ENCODE measurements around the gene ALAS1. TPM values are rescaled to one million over a fixed set of nuclear protein-coding genes. Genes with fewer than 3 reads are reported as not detected.

Gene ALAS1
- total RNA-seq, 1 donor from 2014 or later: 54.2 TPM

DNA sequence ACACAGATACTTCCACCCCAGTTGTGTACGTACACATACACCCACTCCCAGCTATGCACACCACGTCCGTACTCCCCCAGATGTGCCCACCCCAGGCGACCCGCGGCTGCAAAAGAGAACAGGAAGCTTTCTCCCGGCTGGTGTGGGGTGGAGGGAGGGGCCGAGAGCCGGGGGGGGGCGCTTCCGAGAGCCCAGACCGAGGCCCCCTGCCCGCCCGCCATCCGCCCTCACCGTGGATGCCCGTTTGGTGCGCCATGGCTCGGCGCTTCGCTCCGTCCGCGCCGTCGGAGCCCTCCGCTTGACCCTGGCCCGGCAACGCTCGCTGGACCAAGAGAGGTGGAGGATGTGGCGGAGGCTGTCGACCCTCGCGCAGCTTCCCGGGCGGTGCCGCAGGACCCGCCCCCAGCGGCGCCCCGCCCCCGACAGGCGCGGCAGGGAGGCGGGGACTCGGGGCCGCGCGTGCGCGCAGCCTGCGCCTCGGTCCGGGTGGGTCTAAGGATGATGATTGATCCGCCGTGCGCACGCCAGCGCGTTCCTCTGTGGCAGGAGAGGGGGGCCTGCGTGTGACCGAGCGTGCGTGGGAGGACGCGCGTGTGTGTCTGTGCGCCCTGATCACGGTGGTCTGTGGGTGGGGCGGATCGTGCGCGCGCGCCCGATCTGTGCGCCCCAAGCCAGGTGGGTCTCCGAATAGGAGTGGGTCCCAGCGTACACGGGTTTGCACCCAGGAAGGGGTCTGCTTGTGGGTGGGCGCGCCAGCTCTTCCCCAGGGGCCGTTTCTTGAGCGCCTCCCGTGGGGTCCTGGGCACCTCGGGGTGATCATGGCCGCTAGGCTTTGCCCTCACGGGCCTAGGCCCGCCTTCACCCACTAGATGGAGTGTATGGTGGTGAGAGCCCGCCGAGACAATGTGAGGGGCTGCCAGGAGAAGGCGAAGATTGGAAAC is 41.1 kb downstream of the ALAS1 start, which contains the start of gene TWF2:
Gene TWF2 (minus strand): TSS at position 398 of the 941 bp plus-strand sequence. CDS start 142 bp downstream, at position 256.
- Histone ChIP-seq H3K27me3 (ENCODE audit: control insufficient read depth, insufficient read depth, low read length) (no peaks in the 10 kb centered on the region), H3K4me3 (ENCODE audit: low read depth, low read length) (peak within 1 kb of the TSS; percentile 98), H3K36me3 (ENCODE audit: control insufficient read depth, insufficient read depth, low read length) (peaks cover 1% of the 10 kb centered on the region)
- no peak for DNase-seq (ENCODE audit: low read depth)
- TF ChIP-seq, protein P1, sequence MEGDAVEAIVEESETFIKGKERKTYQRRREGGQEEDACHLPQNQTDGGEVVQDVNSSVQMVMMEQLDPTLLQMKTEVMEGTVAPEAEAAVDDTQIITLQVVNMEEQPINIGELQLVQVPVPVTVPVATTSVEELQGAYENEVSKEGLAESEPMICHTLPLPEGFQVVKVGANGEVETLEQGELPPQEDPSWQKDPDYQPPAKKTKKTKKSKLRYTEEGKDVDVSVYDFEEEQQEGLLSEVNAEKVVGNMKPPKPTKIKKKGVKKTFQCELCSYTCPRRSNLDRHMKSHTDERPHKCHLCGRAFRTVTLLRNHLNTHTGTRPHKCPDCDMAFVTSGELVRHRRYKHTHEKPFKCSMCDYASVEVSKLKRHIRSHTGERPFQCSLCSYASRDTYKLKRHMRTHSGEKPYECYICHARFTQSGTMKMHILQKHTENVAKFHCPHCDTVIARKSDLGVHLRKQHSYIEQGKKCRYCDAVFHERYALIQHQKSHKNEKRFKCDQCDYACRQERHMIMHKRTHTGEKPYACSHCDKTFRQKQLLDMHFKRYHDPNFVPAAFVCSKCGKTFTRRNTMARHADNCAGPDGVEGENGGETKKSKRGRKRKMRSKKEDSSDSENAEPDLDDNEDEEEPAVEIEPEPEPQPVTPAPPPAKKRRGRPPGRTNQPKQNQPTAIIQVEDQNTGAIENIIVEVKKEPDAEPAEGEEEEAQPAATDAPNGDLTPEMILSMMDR (IDR thresholded peaks at IDR 0.05; ENCODE audit: insufficient read depth, low read length, poor library complexity, severe bottlenecking): peak; percentile 43

DNA sequence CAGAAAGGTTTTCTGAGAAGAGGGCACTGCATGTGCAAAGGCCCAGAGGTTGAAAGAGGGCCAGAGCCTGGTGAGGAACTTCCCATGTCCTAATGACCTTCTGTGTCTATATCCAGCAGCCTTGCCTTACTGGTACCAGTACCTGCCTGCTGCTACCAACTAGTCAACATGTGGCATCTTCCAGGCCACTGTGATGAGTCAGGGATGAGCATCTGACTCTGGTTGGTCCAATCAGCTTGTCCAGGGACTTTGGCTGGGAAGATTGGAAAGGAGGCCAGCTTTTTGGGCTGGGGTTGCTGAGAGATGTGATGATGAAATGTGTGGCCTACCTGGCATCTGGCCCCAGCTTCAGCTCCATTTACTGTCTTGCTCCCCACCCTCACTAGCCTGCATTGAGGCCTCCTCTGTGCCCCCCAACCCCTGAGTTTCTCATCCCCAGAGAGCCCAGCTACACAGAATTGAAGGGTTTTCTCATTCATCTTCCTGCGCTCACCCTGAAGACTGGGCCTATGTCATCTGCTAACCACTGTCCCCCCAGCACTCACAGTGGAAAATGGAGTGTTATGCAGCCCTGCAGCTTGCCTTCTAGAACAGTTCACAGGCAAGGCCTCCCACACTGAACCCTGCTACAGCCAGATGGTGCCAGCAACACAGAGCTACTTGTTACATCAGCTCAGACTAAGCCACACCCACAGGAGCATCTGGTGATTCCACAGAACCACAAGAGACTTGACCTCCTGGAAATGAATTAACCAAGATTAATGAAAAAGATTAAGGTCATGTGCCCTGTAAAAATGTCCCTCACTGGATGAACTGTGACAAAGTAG is 42.3 kb downstream of the ALAS1 start:
- DNase-seq (ENCODE audit: low read depth): peak; percentile 72
- no peaks in the 10 kb centered on the region for H3K36me3 ChIP-seq (ENCODE audit: control insufficient read depth, insufficient read depth, low read length)
- H3K4me3 ChIP-seq (ENCODE audit: low read depth, low read length): no peak overlapping the region
- TF ChIP-seq, protein P1 (IDR thresholded peaks at IDR 0.05; ENCODE audit: insufficient read depth, low read length, poor library complexity, severe bottlenecking): no peak
- no peaks in the 10 kb centered on the region for H3K27me3 ChIP-seq (ENCODE audit: control insufficient read depth, insufficient read depth, low read length)

DNA sequence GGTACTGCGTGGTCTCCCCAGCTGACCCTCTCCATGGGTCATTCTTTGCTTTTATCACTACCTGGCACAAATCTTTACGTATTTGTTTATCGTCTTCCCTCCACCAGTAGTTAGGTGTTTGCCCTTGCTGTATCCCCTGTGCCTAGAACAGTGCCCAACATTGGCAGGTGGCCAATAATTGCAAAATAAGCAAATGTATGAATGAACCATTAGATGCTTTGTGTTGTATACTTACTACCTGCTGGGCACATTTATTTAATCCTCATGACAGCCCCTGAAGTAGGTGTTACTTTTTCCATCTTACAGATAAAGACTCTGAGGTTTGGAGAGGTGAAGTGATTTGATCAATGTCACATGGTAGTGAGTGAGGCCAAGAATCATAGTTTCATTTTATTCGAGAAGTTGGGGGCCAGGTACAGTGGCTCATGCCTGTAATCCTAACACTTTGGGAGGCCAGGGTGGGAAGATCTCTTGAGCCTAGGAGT is 43.0 kb downstream of the ALAS1 start:
- no peak for DNase-seq (ENCODE audit: low read depth)
- no peak overlapping the region for H3K4me3 ChIP-seq (ENCODE audit: low read depth, low read length)
- H3K36me3 ChIP-seq (ENCODE audit: control insufficient read depth, insufficient read depth, low read length): no peaks in the 10 kb centered on the region
- no peaks in the 10 kb centered on the region for H3K27me3 ChIP-seq (ENCODE audit: control insufficient read depth, insufficient read depth, low read length)
- TF ChIP-seq, protein P1 (IDR thresholded peaks at IDR 0.05; ENCODE audit: insufficient read depth, low read length, poor library complexity, severe bottlenecking): no peak

DNA sequence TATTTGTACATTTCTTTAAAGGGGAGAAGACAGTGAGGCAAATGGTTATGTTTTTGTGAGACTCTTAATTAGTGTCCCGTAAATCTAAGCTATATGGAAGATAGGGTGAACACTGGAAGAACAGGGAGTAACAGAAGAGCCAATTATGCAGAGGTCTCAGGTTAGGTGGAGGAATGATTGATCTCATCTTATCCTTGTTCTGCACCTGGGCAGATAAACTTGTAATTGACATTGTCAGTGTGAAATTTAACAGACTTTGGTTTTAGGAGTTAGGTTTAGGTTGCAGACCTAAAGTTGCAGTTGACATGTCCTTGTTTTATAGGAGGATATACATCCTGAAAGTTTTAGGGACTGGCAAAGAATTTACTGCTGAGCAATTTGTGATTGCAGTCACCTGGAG is 44.1 kb downstream of the ALAS1 start:
- no peak overlapping the region for H3K4me3 ChIP-seq (ENCODE audit: low read depth, low read length)
- H3K27me3 ChIP-seq (ENCODE audit: control insufficient read depth, insufficient read depth, low read length): no peaks in the 10 kb centered on the region
- TF ChIP-seq, protein P1 (IDR thresholded peaks at IDR 0.05; ENCODE audit: insufficient read depth, low read length, poor library complexity, severe bottlenecking): no peak
- no peak for DNase-seq (ENCODE audit: low read depth)
- no peaks in the 10 kb centered on the region for H3K36me3 ChIP-seq (ENCODE audit: control insufficient read depth, insufficient read depth, low read length)

DNA sequence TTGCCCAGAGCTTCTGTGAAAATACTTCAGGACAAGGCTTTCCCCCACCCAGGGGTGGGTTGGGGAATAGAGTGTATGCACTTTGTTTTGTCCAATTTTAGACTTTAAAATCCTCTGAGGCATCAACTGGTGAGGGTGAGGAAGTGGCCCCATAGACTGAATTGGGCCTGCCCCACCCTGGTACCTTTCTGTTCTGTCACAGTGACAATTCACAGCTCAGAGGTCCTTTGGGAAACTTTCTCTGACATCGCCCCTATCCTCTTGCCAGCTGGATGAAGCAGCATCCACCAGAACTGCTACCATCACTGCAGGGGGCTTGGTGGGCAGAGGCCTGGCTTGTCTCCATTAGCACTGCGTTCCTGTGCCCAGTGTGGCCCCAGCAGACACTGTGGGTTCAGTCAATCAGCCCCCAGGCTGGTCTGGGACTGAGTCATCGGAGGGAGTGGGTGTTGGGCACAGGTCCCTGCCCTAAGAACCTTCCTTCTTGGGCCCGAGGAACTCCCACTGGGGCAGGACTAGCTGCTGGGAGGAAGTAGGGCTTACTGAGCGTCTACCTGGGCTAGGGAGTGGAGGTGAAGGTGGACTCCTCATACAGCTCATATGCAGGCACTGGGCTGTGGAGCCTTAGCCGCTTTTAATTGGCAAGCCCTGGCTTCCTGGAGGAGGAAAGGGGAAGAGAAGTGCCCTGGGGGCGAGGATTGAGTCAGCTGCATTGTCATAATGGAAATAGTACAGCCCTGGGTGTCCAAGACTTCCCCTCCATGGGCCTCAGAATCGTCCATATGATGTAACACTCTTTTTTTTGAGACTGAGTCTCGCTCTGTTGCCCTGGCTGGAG is 46.0 kb downstream of the ALAS1 start:
- Histone ChIP-seq H3K27me3 (ENCODE audit: control insufficient read depth, insufficient read depth, low read length) (no peaks in the 10 kb centered on the region), H3K4me3 (ENCODE audit: low read depth, low read length) (no peak overlapping the region), H3K36me3 (ENCODE audit: control insufficient read depth, insufficient read depth, low read length) (no peaks in the 10 kb centered on the region)
- TF ChIP-seq, protein P1 (IDR thresholded peaks at IDR 0.05; ENCODE audit: insufficient read depth, low read length, poor library complexity, severe bottlenecking): no peak
- no peak for DNase-seq (ENCODE audit: low read depth)
